D721Med (cell line): ENCODE measurements around the gene SVOPL.

Experiments used
- DNase-seq: peaks from one replicate; pipeline ENCODE4 v3.0.0; 2011; ENCODE audit warnings: low spot score; ENCODE audit not compliant: insufficient read length
- FAIRE-seq: peaks from 2 replicates; lab custom pipeline; 2011; peaks lifted over from hg19 to GRCh38; lab: Jason Lieb, UNC
- CTCF ChIP-seq: IDR thresholded peaks from 2 replicates; pipeline ENCODE4 v1.5.1; 2012; ENCODE audit warnings: mild to moderate bottlenecking, control low read depth; ENCODE audit not compliant: insufficient read depth; ENCODE audit errors: missing control alignments

The SVOPL gene

GRCh38 chr7:138632826-138633602 is 68.1 kb downstream of the SVOPL start:
- no peak for TF ChIP-seq CTCF
- no peak for FAIRE-seq
- no peak for DNase-seq

GRCh38 chr7:138632384-138632783 is 68.8 kb downstream of the SVOPL start:
- no peak for FAIRE-seq
- no peak for TF ChIP-seq CTCF
- DNase-seq: no peak

GRCh38 chr7:138630059-138630610 is 71.0 kb downstream of the SVOPL start:
- FAIRE-seq (no peak), DNase-seq (no peak)
- no peak for TF ChIP-seq CTCF

GRCh38 chr7:138627361-138627760 is 73.8 kb downstream of the SVOPL start:
- FAIRE-seq: no peak
- no peak for TF ChIP-seq CTCF
- no peak for DNase-seq

GRCh38 chr7:138626846-138627245 is 74.3 kb downstream of the SVOPL start:
- no peak for DNase-seq
- TF ChIP-seq CTCF: no peak
- FAIRE-seq: no peak

- TF ChIP-seq CTCF: no peak
- DNase-seq (no peak), FAIRE-seq (no peak)
These were observed 75.3 kb downstream of the SVOPL start for GRCh38 chr7:138625849-138626230.
